IMR-90 (cell line): ENCODE measurements around the gene CDK5RAP3. TPM values are rescaled to one million over a fixed set of nuclear protein-coding genes. Genes with fewer than 3 reads are reported as not detected.

Experiments
- ATAC-seq: fragments of 200-7000 bp; cut with Tn5 transposase; 2 replicates; pipeline ENCODE4 v1.9.1; 2020; ENCODE audit warnings: low read depth, mild to moderate bottlenecking, moderate library complexity
- BruUV-seq: library from RNA; stranded (reverse); fragments of 400-500 nt; replicated peaks from 2 replicates; lab custom pipeline; 2021; lab: Mats Ljungman, UMichigan
- CTCF ChIA-PET: fragments of 300-600 bp; formaldehyde crosslinking; extraction: SDS; loops from one replicate; lab custom pipeline; 2021; ENCODE audit warnings: antibody characterized with exemption; lab: Yijun Ruan, JAX
- POLR2A ChIA-PET: fragments of 300-600 bp; sonication (Branson Sonifier 250); formaldehyde crosslinking; loops from one replicate; lab custom pipeline; 2022; ENCODE audit warnings: antibody characterized with exemption; ENCODE audit not compliant: unreplicated experiment; lab: Charles Lee
- DNase-seq: peaks from one replicate; pipeline ENCODE4 v3.0.0; 2013
- H2AFZ ChIP-seq: replicated peaks from 2 replicates; pipeline ENCODE3; 2013; ENCODE audit warnings: low read length, mild to moderate bottlenecking; ENCODE audit not compliant: poor library complexity
- H2AK5ac ChIP-seq: 2 replicates; pipeline ENCODE4 v1.6.1; 2013; ENCODE audit warnings: low read depth, low read length, inconsistent platforms
- H2AK9ac ChIP-seq: replicated peaks from 2 replicates; pipeline ENCODE3; 2013; ENCODE audit warnings: mild to moderate bottlenecking, low read depth, low read length, moderate library complexity; ENCODE audit not compliant: poor library complexity
- H2BK120ac ChIP-seq: 2 replicates; pipeline ENCODE4 v1.6.1; 2013; ENCODE audit warnings: low read depth, low read length, inconsistent platforms
- H2BK15ac ChIP-seq: 3 replicates; pipeline ENCODE4 v1.6.1; 2013; ENCODE audit warnings: low read depth, low read length, inconsistent platforms
- H2BK20ac ChIP-seq: 2 replicates; pipeline ENCODE4 v1.6.1; 2013; ENCODE audit warnings: low read depth, mild to moderate bottlenecking, inconsistent platforms, low read length, moderate library complexity
- H2BK5ac ChIP-seq: 2 replicates; pipeline ENCODE4 v1.6.1; 2013; ENCODE audit warnings: mild to moderate bottlenecking, low read depth, low read length, inconsistent platforms; ENCODE audit not compliant: poor library complexity, severe bottlenecking
- H3K14ac ChIP-seq: replicated peaks from 2 replicates; pipeline ENCODE4 v1.6.1; 2013; ENCODE audit warnings: low read depth, low read length, inconsistent platforms
- H3K18ac ChIP-seq: 2 replicates; pipeline ENCODE4 v1.6.1; 2013; ENCODE audit warnings: low read depth, low read length, control low read depth
- H3K23ac ChIP-seq: 2 replicates; pipeline ENCODE4 v1.6.1; 2013; ENCODE audit warnings: low read depth, low read length, inconsistent platforms
- H3K27ac ChIP-seq: 2 replicates; pipeline ENCODE4 v1.5.1; 2013; ENCODE audit warnings: mild to moderate bottlenecking, control low read depth, low read length; ENCODE audit not compliant: insufficient read depth
- H3K27me3 ChIP-seq: 2 replicates; pipeline ENCODE4 v1.6.1; 2013; ENCODE audit warnings: low read length; ENCODE audit not compliant: control insufficient read depth, insufficient read depth
- H3K36me3 ChIP-seq: 2 replicates; pipeline ENCODE4 v1.6.1; 2013; ENCODE audit warnings: low read length, mixed read lengths; ENCODE audit not compliant: control insufficient read depth, insufficient read depth
- H3K4ac ChIP-seq: 2 replicates; pipeline ENCODE4 v1.6.1; 2013; ENCODE audit warnings: low read depth, low read length, inconsistent platforms
- H3K4me1 ChIP-seq: 2 replicates; pipeline ENCODE4 v1.6.1; 2013; ENCODE audit warnings: low read length, mixed read lengths; ENCODE audit not compliant: control insufficient read depth, insufficient read depth
- H3K4me2 ChIP-seq: 2 replicates; pipeline ENCODE4 v1.6.1; 2013; ENCODE audit warnings: low read depth, mild to moderate bottlenecking, control low read depth, low read length, moderate library complexity
- H3K4me3 ChIP-seq: 2 replicates; pipeline ENCODE4 v1.5.1; 2013; ENCODE audit warnings: low read depth, mild to moderate bottlenecking, control low read depth, low read length, moderate library complexity; ENCODE audit not compliant: insufficient read depth
- H3K56ac ChIP-seq: 2 replicates; pipeline ENCODE4 v1.6.1; 2013; ENCODE audit warnings: low read length, inconsistent platforms; ENCODE audit not compliant: insufficient read depth; ENCODE audit errors: extremely low read depth
- H3K79me1 ChIP-seq, 2 experiments: 2 replicates each; pipeline ENCODE4 v1.6.1; 2013; ENCODE audit warnings: low read length in 2 of 2, inconsistent platforms in 1 of 2, low read depth in 1 of 2
- H3K9ac ChIP-seq: 2 replicates; pipeline ENCODE4 v1.6.1; 2013; ENCODE audit warnings: low read depth, low read length, control low read depth
- H3K9me1 ChIP-seq: 2 replicates; pipeline ENCODE4 v1.6.1; 2013; ENCODE audit warnings: low read length, inconsistent platforms; ENCODE audit not compliant: insufficient read depth
- H3K9me3 ChIP-seq: 2 replicates; pipeline ENCODE4 v1.6.1; 2013; ENCODE audit warnings: low read length; ENCODE audit not compliant: control insufficient read depth, insufficient read depth
- H4K20me1 ChIP-seq: 2 replicates; pipeline ENCODE4 v1.6.1; 2013; ENCODE audit warnings: low read length, inconsistent platforms; ENCODE audit not compliant: insufficient read depth
- H4K5ac ChIP-seq: 2 replicates; pipeline ENCODE4 v1.6.1; 2013; ENCODE audit warnings: mild to moderate bottlenecking, low read depth, low read length, control low read depth
- H4K8ac ChIP-seq, 2 experiments: 2 replicates each; pipeline ENCODE4 v1.6.1; 2013; ENCODE audit warnings: low read depth in 2 of 2, low read length in 2 of 2, control low read depth in 1 of 2, inconsistent platforms in 1 of 2
- H4K91ac ChIP-seq: 2 replicates; pipeline ENCODE4 v1.6.1; 2013; ENCODE audit warnings: low read depth, low read length, inconsistent platforms; ENCODE audit not compliant: insufficient read depth
- BHLHE40 ChIP-seq: fragments of 150-350 bp; IDR thresholded peaks from 2 replicates; pipeline ENCODE4 v1.6.1; 2016; ENCODE audit warnings: mild to moderate bottlenecking, low read depth, low read length
- CEBPB ChIP-seq: IDR thresholded peaks from 2 replicates; pipeline ENCODE4 v1.6.1; 2012; ENCODE audit warnings: low read depth, low read length, improper control_type of control experiment
- CHD1 ChIP-seq: IDR thresholded peaks from 2 replicates; pipeline ENCODE4 v1.6.1; 2012; ENCODE audit warnings: low read depth, low read length, improper control_type of control experiment
- FOS ChIP-seq: fragments of 150-350 bp; IDR thresholded peaks from 2 replicates; pipeline ENCODE4 v1.6.1; 2016; ENCODE audit warnings: low read depth, low read length
- MAZ ChIP-seq: IDR thresholded peaks from 2 replicates; pipeline ENCODE4 v1.6.1; 2012; ENCODE audit warnings: low read depth, mild to moderate bottlenecking, low read length, improper control_type of control experiment, moderate library complexity, borderline replicate concordance
- MXI1 ChIP-seq: IDR thresholded peaks from 2 replicates; pipeline ENCODE4 v1.6.1; 2012; ENCODE audit warnings: low read depth, mild to moderate bottlenecking, low read length, moderate library complexity, borderline replicate concordance
- NFE2L2 ChIP-seq: fragments of 150-350 bp; IDR thresholded peaks from 2 replicates; pipeline ENCODE4 v1.6.1; 2016; ENCODE audit warnings: low read depth, mild to moderate bottlenecking, low read length
- POLR2A ChIP-seq: IDR thresholded peaks from 2 replicates; pipeline ENCODE4 v1.6.1; 2012; ENCODE audit warnings: mild to moderate bottlenecking, low read depth, low read length
- RAD21 ChIP-seq: IDR thresholded peaks from 2 replicates; pipeline ENCODE4 v1.6.1; 2012; ENCODE audit warnings: low read length, improper control_type of control experiment
- RCOR1 ChIP-seq: IDR thresholded peaks from 2 replicates; pipeline ENCODE4 v1.6.1; 2012; ENCODE audit warnings: mild to moderate bottlenecking, low read length, improper control_type of control experiment; ENCODE audit not compliant: insufficient replicate concordance
- RFX5 ChIP-seq: IDR thresholded peaks from 2 replicates; pipeline ENCODE4 v1.8.0; 2012; ENCODE audit warnings: low read depth, mild to moderate bottlenecking, low read length, moderate library complexity
- SMC3 ChIP-seq: fragments of 150-350 bp; IDR thresholded peaks from 2 replicates; pipeline ENCODE4 v1.6.1; 2016; ENCODE audit warnings: low read depth, mild to moderate bottlenecking, antibody characterized with exemption, low read length, moderate library complexity
- WGBS, 2 experiments: methylation state at CpG; one replicate each; pipeline versions ENCODE4 v1.1.5 to v1.1.7; 2013; ENCODE audit warnings: missing lambda C conversion rate in 2 of 2; ENCODE audit not compliant: insufficient read length in 1 of 2; ENCODE audit errors: extremely low coverage in 2 of 2; 5-methylcytosine and 5-hydroxymethylcytosine counted together
- dilution Hi-C: fragments of 300-500 bp; cut with HindIII; formaldehyde crosslinking; loops from one replicate; pipeline ENCODE4 v1.14.3; 2018; ENCODE audit warnings: low sequenced_read_pairs; ENCODE audit not compliant: unreplicated experiment
- in situ Hi-C: fragments of 300-500 bp; cut with MboI; formaldehyde crosslinking; loops from 3 replicates; pipeline ENCODE4 v1.14.3; 2019; ENCODE audit warnings: low sequenced_read_pairs, inconsistent platforms, mixed read lengths
- intact Hi-C: fragments of 100-400 bp; cut with micrococcal nuclease; formaldehyde crosslinking; loops from 2 replicates; pipeline ENCODE4 v1.10.0; 2022
- polyA plus RNA-seq, 3 experiments: library from polyadenylated mRNA; depleted of rRNA; stranded (reverse); fragments of >200 nt; gene quantifications; 2 replicates each; pipeline ENCODE4 v1.2.3, GENCODE V29; 2012; ENCODE audit warnings: low replicate concordance in 1 of 3
- total RNA-seq: library from RNA; depleted of rRNA; stranded (reverse); fragments of >200 nt; gene quantifications from 2 replicates; pipeline ENCODE4 v1.2.3, GENCODE V29; 2012
- TF ChIP-seq, protein P1 (sequence below): fragments of 150-350 bp; IDR thresholded peaks from 2 replicates; pipeline ENCODE4 v1.6.1; 2016; ENCODE audit warnings: low read depth, mild to moderate bottlenecking, low read length, moderate library complexity, borderline replicate concordance
- TF ChIP-seq, protein P2 (sequence below): conservative IDR thresholded peaks from 2 replicates; pipeline ENCODE4 v1.5.1; 2012; ENCODE audit warnings: mild to moderate bottlenecking, low read depth, low read length, improper control_type of control experiment
- TF ChIP-seq, protein P3 (sequence below): fragments of 150-350 bp; IDR thresholded peaks from 2 replicates; pipeline ENCODE4 v1.6.1; 2017; ENCODE audit warnings: mild to moderate bottlenecking, antibody characterized with exemption, low read length, low read depth

CDK5RAP3 gene
- total and polyA plus RNA-seq, 2 of the 4 experiments (the other 2 are of a cell fraction) = 75.3 to 153 TPM

DNA sequence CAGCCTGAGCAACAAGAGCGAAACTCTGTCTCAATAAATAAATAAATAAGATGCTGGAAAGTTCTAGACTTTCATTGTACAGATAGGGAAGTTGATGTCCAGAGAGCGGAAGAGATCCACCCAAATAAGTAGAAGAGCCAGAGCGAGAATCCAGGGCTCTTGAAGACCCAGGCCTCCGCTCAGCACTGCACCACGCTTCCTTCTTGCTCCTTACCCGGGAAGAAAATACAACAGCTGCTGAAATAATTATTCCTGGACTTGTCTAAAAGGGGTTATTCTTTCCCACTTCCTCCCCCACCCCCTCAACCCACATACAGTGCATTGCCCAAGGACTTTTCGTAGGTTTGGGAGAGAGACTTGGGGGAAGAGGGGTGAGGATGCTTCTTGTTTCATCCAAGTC lies 26.7 kb downstream of the CDK5RAP3 start:
- Histone ChIP-seq H3K14ac (no peak overlapping the region), H3K4me2 (no peak overlapping the region), H3K9me1 (peaks cover 7% of the 10 kb centered on the region; the same call in 1 of the 2 replicates), H2AFZ (no peak overlapping the region), H4K8ac (no peak overlapping the region), H3K9me3 (no peaks in the 10 kb centered on the region), H2AK9ac (no peak overlapping the region), H3K9ac (no peak overlapping the region), H3K18ac (no peak overlapping the region), H4K5ac (no peak overlapping the region), H3K23ac (no peak overlapping the region), H2BK5ac (no peak overlapping the region), H3K79me1 (no peaks in the 10 kb centered on the region), H4K20me1 (no peaks in the 10 kb centered on the region), H3K36me3 (no peaks in the 10 kb centered on the region), H3K4me3 (no peak overlapping the region), H2BK15ac (no peak overlapping the region), H2BK120ac (no peak overlapping the region), H3K27ac (no peak overlapping the region), H3K27me3 (peaks cover 6% of the 10 kb centered on the region; the same call in 1 of the 2 replicates), H3K56ac (no peak overlapping the region), H3K4me1 (peaks cover 5% of the 10 kb centered on the region), H2BK20ac (no peak overlapping the region), H4K91ac (no peak overlapping the region), H3K4ac (no peak overlapping the region), H2AK5ac (no peak overlapping the region)
- no CpG with 5 or more reads among the region's 7 CpGs for WGBS, 2 experiments
- TF ChIP-seq NFE2L2 = no peak
- TF ChIP-seq, protein P1, sequence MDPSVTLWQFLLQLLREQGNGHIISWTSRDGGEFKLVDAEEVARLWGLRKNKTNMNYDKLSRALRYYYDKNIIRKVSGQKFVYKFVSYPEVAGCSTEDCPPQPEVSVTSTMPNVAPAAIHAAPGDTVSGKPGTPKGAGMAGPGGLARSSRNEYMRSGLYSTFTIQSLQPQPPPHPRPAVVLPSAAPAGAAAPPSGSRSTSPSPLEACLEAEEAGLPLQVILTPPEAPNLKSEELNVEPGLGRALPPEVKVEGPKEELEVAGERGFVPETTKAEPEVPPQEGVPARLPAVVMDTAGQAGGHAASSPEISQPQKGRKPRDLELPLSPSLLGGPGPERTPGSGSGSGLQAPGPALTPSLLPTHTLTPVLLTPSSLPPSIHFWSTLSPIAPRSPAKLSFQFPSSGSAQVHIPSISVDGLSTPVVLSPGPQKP = no peak
- no peak for TF ChIP-seq SMC3
- no peak for TF ChIP-seq MAZ
- TF ChIP-seq CEBPB = no peak
- TF ChIP-seq RFX5 = no peak
- TF ChIP-seq FOS = no peak
- no peak for TF ChIP-seq RAD21
- no peak for TF ChIP-seq MXI1
- no peak for TF ChIP-seq BHLHE40
- no peak for TF ChIP-seq CHD1
- TF ChIP-seq POLR2A = no peak
- TF ChIP-seq, protein P2, sequence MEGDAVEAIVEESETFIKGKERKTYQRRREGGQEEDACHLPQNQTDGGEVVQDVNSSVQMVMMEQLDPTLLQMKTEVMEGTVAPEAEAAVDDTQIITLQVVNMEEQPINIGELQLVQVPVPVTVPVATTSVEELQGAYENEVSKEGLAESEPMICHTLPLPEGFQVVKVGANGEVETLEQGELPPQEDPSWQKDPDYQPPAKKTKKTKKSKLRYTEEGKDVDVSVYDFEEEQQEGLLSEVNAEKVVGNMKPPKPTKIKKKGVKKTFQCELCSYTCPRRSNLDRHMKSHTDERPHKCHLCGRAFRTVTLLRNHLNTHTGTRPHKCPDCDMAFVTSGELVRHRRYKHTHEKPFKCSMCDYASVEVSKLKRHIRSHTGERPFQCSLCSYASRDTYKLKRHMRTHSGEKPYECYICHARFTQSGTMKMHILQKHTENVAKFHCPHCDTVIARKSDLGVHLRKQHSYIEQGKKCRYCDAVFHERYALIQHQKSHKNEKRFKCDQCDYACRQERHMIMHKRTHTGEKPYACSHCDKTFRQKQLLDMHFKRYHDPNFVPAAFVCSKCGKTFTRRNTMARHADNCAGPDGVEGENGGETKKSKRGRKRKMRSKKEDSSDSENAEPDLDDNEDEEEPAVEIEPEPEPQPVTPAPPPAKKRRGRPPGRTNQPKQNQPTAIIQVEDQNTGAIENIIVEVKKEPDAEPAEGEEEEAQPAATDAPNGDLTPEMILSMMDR = no peak
- TF ChIP-seq RCOR1 = no peak
- TF ChIP-seq, protein P3, sequence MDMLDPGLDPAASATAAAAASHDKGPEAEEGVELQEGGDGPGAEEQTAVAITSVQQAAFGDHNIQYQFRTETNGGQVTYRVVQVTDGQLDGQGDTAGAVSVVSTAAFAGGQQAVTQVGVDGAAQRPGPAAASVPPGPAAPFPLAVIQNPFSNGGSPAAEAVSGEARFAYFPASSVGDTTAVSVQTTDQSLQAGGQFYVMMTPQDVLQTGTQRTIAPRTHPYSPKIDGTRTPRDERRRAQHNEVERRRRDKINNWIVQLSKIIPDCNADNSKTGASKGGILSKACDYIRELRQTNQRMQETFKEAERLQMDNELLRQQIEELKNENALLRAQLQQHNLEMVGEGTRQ = no peak
- no peak for ATAC-seq
- intact Hi-C loops = no loop called here
- POLR2A ChIA-PET = no interaction called here
- no peak for DNase-seq
- in situ Hi-C loops = no loop called here
- CTCF ChIA-PET = interaction anchor here (0.7 kb wide), 1 partner anchor 51 kb away, joined by 7 read pairs; no protein-coding TSS in a partner anchor
- dilution Hi-C loops = no loop called here
- BruUV-seq = no TSS peak
